K562 (cell line): ENCODE measurements around the gene RNPEPL1. TPM values are rescaled to one million over a fixed set of nuclear protein-coding genes. Genes with fewer than 3 reads are reported as not detected.

Experiments
- CREB1 ChIP-seq, 2 experiments: sonication (generic) in 1 of 2; formaldehyde crosslinking in 1 of 2; IDR thresholded peaks; 2 replicates each; pipeline versions ENCODE4 v1.6.1 to v1.8.0; 2012 to 2022; ENCODE audit warnings: inconsistent platforms in 1 of 2, mild to moderate bottlenecking in 1 of 2, missing genetic modification reagents in 1 of 2, moderate library complexity in 1 of 2
- FIP1L1 ChIP-seq: fragments of 200-400 bp; formaldehyde crosslinking; IDR thresholded peaks from 2 replicates; pipeline ENCODE4 v1.6.1; 2018; ENCODE audit warnings: mild to moderate bottlenecking, low read depth, low read length; ENCODE audit not compliant: poor library complexity, severe bottlenecking
- FOXA3 ChIP-seq, 2 experiments: fragments of 450-650 bp in 1 of 2; sonication (generic) in 1 of 2; formaldehyde crosslinking; IDR thresholded peaks in 1 of 2; conservative IDR thresholded peaks in 1 of 2; 2 replicates each; pipeline versions ENCODE4 v1.4.0 to v1.8.0; 2020 to 2022; ENCODE audit warnings: mild to moderate bottlenecking in 2 of 2, missing genetic modification reagents in 1 of 2
- FOXM1 ChIP-seq, 2 experiments: fragments of 450-650 bp in 1 of 2; sonication (generic) in 1 of 2; formaldehyde crosslinking in 1 of 2; IDR thresholded peaks; 2 replicates each; pipeline versions ENCODE4 v1.6.1 to v1.9.0; 2017 to 2022; ENCODE audit warnings: low read depth in 2 of 2, mild to moderate bottlenecking in 2 of 2, missing genetic modification reagents in 1 of 2, moderate library complexity in 1 of 2
- RNF219 ChIP-seq: fragments of 250-450 bp; sonication (Bioruptor Pico); IDR thresholded peaks from 2 replicates; pipeline ENCODE4 v1.5.0; 2022; ENCODE audit warnings: mild to moderate bottlenecking
- TEAD1 ChIP-seq, 2 experiments: fragments of 450-650 bp in 1 of 2; sonication (generic) in 1 of 2; formaldehyde crosslinking; IDR thresholded peaks; 2 replicates each; pipeline versions ENCODE4 v1.4.0 to v1.8.0; 2020 to 2022; ENCODE audit warnings: mild to moderate bottlenecking in 2 of 2, missing genetic modification reagents in 1 of 2
- ZNF274 ChIP-seq: IDR thresholded peaks from 2 replicates; pipeline ENCODE4 v1.6.1; 2011; ENCODE audit warnings: low read depth, mild to moderate bottlenecking, low read length, moderate library complexity, borderline replicate concordance
- ZNF354B ChIP-seq: fragments of 250-450 bp; sonication (Bioruptor Pico); IDR thresholded peaks from 2 replicates; pipeline ENCODE4 v1.4.0; 2020
- ZNF644 ChIP-seq: fragments of 200-800 bp; sonication (Bioruptor generic); IDR thresholded peaks from 2 replicates; pipeline ENCODE4 v1.6.1; 2016; ENCODE audit warnings: low read depth, missing genetic modification characterization, missing compliant biosample characterization
- ZNF79 ChIP-seq: fragments of 250-450 bp; sonication (Bioruptor Pico); IDR thresholded peaks from 2 replicates; pipeline ENCODE4 v1.4.0; 2020; ENCODE audit warnings: low read depth, mild to moderate bottlenecking, moderate library complexity
- polyA plus RNA-seq, 8 experiments: library from polyadenylated mRNA; depleted of rRNA in 4 of 8; stranded (reverse) in 5 of 8; unstranded in 3 of 8; fragments of >200 nt; fragmentation: Nextera tagmentation in 2 of 8; fragmentation: Illumina TruSeq in 1 of 8; extraction: Ambion mirVana in 2 of 8; extraction: Trizol in 1 of 8; gene quantifications; 2 replicates each; pipeline versions ENCODE4 v1.2.1 to v1.2.3, GENCODE V29; 2011 to 2014; ENCODE audit warnings: inconsistent platforms in 1 of 8, missing spikeins in 1 of 8
- total RNA-seq, 7 experiments: library from RNA; depleted of rRNA in 6 of 7; stranded (reverse); fragments of >200 nt in 6 of 7; fragmentation: Illumina TruSeq in 2 of 7; extraction: Trizol in 2 of 7; gene quantifications; 2 replicates each; pipeline versions ENCODE4 v1.2.1 to v1.2.3, GENCODE V29; 2011 to 2021; ENCODE audit warnings: low replicate concordance in 1 of 7
- TF ChIP-seq, protein P1 (sequence below), 2 experiments: fragments of 200-800 bp in 1 of 2; sonication (Bioruptor generic) in 1 of 2; sonication (generic) in 1 of 2; formaldehyde crosslinking in 1 of 2; IDR thresholded peaks in 1 of 2; conservative IDR thresholded peaks in 1 of 2; 2 replicates each; pipeline versions ENCODE4 v1.5.0 to v1.6.1; 2016 to 2020; ENCODE audit warnings: missing compliant biosample characterization in 1 of 2, missing genetic modification characterization in 1 of 2, missing genetic modification reagents in 1 of 2
- TF ChIP-seq, protein P2 (sequence below): sonication (generic); formaldehyde crosslinking; IDR thresholded peaks from 2 replicates; pipeline ENCODE4 v1.8.1; 2023; ENCODE audit warnings: missing genetic modification reagents, mild to moderate bottlenecking, borderline replicate concordance
- TF ChIP-seq, protein P3 (sequence below): sonication (generic); formaldehyde crosslinking; IDR thresholded peaks from 2 replicates; pipeline ENCODE4 v1.8.1; 2022; ENCODE audit warnings: missing genetic modification reagents

The RNPEPL1 gene
- total and polyA plus RNA-seq, 9 of the 15 experiments (the other 6 are each of a cell fraction or from before 2014, with no cell fraction given), result 0.07 to 38.7 (median 5.6) TPM

DNA sequence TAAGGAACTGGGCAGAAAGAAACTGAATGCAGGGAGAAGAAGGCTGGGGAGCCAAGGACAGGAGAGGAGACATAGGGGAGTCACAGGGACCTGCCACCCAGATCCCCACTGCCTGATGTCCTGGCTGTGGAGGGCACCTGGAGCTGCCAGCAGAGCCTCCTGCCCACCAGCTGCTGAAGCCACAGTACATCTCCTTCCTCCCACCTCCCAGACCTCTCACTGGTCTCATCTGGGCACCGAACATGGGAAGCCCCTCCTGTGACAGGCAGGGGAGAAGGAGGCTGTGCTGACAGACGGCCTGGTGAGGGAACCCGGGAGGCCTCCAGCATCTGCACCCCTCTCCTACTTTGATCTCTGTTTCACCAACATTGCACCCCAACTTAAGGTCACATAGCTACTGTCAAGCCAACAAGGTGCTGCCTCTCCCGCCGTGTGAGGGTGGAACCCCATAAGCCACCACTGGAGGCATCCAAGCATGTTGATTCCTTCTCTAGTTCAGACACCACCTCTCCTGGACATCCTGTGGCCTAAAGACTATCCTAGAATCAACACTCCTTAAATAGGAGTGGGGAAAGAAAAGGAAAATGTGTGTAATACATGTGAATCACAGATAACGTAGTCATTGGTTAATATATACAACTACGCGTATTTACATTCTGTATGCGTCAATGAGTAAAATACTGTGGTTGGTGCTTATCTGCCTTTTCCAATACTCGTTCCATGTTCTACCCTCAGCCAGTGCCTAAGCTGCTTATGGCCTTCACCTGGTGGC lies 3.5 kb upstream of the RNPEPL1 start (continued):
- TF ChIP-seq CREB1 (IDR thresholded peaks at IDR 0.05), result no peak
- peak; percentile 38; the same call in 1 of the 2 replicates for TF ChIP-seq CREB1 (CRISPR knock-in tag; IDR thresholded peaks at IDR 0.05)
- TF ChIP-seq RNF219 (CRISPR knock-in tag), result no peak
- TF ChIP-seq FOXA3 (CRISPR knock-in tag; conservative IDR thresholded peaks at IDR 0.05 in 1 of 2, IDR thresholded peaks at IDR 0.05 in 1 of 2), result peak; percentile 73 to 95
- TF ChIP-seq TEAD1 (CRISPR knock-in tag; IDR thresholded peaks at IDR 0.05), result peak in 1 of 2 experiments; percentile 24; a peak in 1 of 4 replicates
- no peak for TF ChIP-seq ZNF354B
- TF ChIP-seq ZNF274, result no peak
- TF ChIP-seq, protein P1, sequence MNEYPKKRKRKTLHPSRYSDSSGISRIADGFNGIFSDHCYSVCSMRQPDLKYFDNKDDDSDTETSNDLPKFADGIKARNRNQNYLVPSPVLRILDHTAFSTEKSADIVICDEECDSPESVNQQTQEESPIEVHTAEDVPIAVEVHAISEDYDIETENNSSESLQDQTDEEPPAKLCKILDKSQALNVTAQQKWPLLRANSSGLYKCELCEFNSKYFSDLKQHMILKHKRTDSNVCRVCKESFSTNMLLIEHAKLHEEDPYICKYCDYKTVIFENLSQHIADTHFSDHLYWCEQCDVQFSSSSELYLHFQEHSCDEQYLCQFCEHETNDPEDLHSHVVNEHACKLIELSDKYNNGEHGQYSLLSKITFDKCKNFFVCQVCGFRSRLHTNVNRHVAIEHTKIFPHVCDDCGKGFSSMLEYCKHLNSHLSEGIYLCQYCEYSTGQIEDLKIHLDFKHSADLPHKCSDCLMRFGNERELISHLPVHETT (CRISPR knock-in tag; conservative IDR thresholded peaks at IDR 0.05 in 1 of 2, IDR thresholded peaks at IDR 0.05 in 1 of 2), result peak in 1 of 2 experiments; percentile 4; a peak in 1 of 4 replicates
- TF ChIP-seq, protein P2, sequence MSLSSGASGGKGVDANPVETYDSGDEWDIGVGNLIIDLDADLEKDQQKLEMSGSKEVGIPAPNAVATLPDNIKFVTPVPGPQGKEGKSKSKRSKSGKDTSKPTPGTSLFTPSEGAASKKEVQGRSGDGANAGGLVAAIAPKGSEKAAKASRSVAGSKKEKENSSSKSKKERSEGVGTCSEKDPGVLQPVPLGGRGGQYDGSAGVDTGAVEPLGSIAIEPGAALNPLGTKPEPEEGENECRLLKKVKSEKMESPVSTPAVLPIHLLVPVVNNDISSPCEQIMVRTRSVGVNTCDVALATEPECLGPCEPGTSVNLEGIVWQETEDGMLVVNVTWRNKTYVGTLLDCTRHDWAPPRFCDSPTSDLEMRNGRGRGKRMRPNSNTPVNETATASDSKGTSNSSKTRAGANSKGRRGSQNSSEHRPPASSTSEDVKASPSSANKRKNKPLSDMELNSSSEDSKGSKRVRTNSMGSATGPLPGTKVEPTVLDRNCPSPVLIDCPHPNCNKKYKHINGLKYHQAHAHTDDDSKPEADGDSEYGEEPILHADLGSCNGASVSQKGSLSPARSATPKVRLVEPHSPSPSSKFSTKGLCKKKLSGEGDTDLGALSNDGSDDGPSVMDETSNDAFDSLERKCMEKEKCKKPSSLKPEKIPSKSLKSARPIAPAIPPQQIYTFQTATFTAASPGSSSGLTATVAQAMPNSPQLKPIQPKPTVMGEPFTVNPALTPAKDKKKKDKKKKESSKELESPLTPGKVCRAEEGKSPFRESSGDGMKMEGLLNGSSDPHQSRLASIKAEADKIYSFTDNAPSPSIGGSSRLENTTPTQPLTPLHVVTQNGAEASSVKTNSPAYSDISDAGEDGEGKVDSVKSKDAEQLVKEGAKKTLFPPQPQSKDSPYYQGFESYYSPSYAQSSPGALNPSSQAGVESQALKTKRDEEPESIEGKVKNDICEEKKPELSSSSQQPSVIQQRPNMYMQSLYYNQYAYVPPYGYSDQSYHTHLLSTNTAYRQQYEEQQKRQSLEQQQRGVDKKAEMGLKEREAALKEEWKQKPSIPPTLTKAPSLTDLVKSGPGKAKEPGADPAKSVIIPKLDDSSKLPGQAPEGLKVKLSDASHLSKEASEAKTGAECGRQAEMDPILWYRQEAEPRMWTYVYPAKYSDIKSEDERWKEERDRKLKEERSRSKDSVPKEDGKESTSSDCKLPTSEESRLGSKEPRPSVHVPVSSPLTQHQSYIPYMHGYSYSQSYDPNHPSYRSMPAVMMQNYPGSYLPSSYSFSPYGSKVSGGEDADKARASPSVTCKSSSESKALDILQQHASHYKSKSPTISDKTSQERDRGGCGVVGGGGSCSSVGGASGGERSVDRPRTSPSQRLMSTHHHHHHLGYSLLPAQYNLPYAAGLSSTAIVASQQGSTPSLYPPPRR (CRISPR knock-in tag), result no peak
- TF ChIP-seq FIP1L1, result no peak
- TF ChIP-seq ZNF79 (CRISPR knock-in tag), result no peak
- TF ChIP-seq FOXM1 (IDR thresholded peaks at IDR 0.05; ENCODE audit: low read depth), result no peak
- no peak for TF ChIP-seq FOXM1 (CRISPR knock-in tag; IDR thresholded peaks at IDR 0.05; ENCODE audit: low read depth)
- TF ChIP-seq, protein P3, sequence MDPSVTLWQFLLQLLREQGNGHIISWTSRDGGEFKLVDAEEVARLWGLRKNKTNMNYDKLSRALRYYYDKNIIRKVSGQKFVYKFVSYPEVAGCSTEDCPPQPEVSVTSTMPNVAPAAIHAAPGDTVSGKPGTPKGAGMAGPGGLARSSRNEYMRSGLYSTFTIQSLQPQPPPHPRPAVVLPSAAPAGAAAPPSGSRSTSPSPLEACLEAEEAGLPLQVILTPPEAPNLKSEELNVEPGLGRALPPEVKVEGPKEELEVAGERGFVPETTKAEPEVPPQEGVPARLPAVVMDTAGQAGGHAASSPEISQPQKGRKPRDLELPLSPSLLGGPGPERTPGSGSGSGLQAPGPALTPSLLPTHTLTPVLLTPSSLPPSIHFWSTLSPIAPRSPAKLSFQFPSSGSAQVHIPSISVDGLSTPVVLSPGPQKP (CRISPR knock-in tag), result no peak
- no peak for TF ChIP-seq ZNF644 (tag)
